ENCODE data around the gene FGF10. TPM values are rescaled to one million over a fixed set of nuclear protein-coding genes. Genes with fewer than 3 reads are reported as not detected.

Gene FGF10
- 10 to 100 TPM in 2 of 4 donors, 1 to 10 TPM in 1, under 1 TPM in 1; 0.77 to 11.5 (median 8.4) TPM for total RNA-seq

GRCh38 chr5:44389090-44389822 lies at the start of gene FGF10:
TSS of gene FGF10 (minus strand) at chr5:44389420. CDS start at chr5:44388682, 738 bp downstream.
- peaks cover 0 to 8% of the 10 kb centered on the region in 2 donors for H3K27me3 ChIP-seq
- no peaks in the 10 kb centered on the region for H3K36me3 ChIP-seq
- H3K4me3 ChIP-seq = peak within 1 kb of the TSS; percentile 43 to 49
- peak in 1 of 2 donors; percentile 16 for TF ChIP-seq POLR2A (IDR thresholded peaks at IDR 0.05)
- TF ChIP-seq CTCF (IDR thresholded peaks at IDR 0.05) = no peak
- peak within 1 kb of the TSS; percentile 61 to 70 for H3K27ac ChIP-seq
- H3K9me3 ChIP-seq = no peaks in the 10 kb centered on the region
- peak; percentile 25 to 41 for DNase-seq
- intact Hi-C loops (cut with DNase I; ENCODE audit: low total_unique reads) = no loop called here
- H3K4me1 ChIP-seq = peaks cover 0 to 4% of the 10 kb centered on the region in 2 donors

GRCh38 chr5:44426944-44427343 lies 37.7 kb upstream of the FGF10 start:
- no peaks in the 10 kb centered on the region for H3K4me1 ChIP-seq
- no peaks in the 10 kb centered on the region for H3K36me3 ChIP-seq
- TF ChIP-seq CTCF (IDR thresholded peaks at IDR 0.05) = no peak
- TF ChIP-seq POLR2A (IDR thresholded peaks at IDR 0.05) = no peak
- H3K27ac ChIP-seq = no peak overlapping the region
- intact Hi-C loops (cut with DNase I; ENCODE audit: low total_unique reads) = no loop called here
- H3K9me3 ChIP-seq = no peaks in the 10 kb centered on the region
- H3K27me3 ChIP-seq = no peaks in the 10 kb centered on the region
- DNase-seq = no peak
- H3K4me3 ChIP-seq = no peak overlapping the region

- no peak overlapping the region for H3K4me3 ChIP-seq
- no peaks in the 10 kb centered on the region for H3K27me3 ChIP-seq
- H3K27ac ChIP-seq = no peak overlapping the region
- no peak for TF ChIP-seq POLR2A (IDR thresholded peaks at IDR 0.05)
- no peak for TF ChIP-seq CTCF (IDR thresholded peaks at IDR 0.05)
- no peaks in the 10 kb centered on the region for H3K36me3 ChIP-seq
- H3K9me3 ChIP-seq = no peaks in the 10 kb centered on the region
- no peak for DNase-seq
- no peaks in the 10 kb centered on the region for H3K4me1 ChIP-seq
- intact Hi-C loops (cut with DNase I; ENCODE audit: low total_unique reads) = no loop called here
Observed at GRCh38 chr5:44412286-44412685, 23.1 kb upstream of the FGF10 start.

GRCh38 chr5:44402084-44402483 lies 12.9 kb upstream of the FGF10 start:
- intact Hi-C loops (cut with DNase I; ENCODE audit: low total_unique reads) = no loop called here
- H3K4me3 ChIP-seq = no peak overlapping the region
- no peaks in the 10 kb centered on the region for H3K36me3 ChIP-seq
- no peaks in the 10 kb centered on the region for H3K9me3 ChIP-seq
- no peak for DNase-seq
- no peak overlapping the region for H3K27ac ChIP-seq
- no peaks in the 10 kb centered on the region for H3K27me3 ChIP-seq
- TF ChIP-seq CTCF (IDR thresholded peaks at IDR 0.05) (no peak), POLR2A (IDR thresholded peaks at IDR 0.05) (no peak)
- no peaks in the 10 kb centered on the region for H3K4me1 ChIP-seq

GRCh38 chr5:44401611-44402010 lies 12.4 kb upstream of the FGF10 start:
- TF ChIP-seq CTCF (IDR thresholded peaks at IDR 0.05) (no peak), POLR2A (IDR thresholded peaks at IDR 0.05) (no peak)
- H3K27ac ChIP-seq = no peak overlapping the region
- H3K36me3 ChIP-seq = no peaks in the 10 kb centered on the region
- H3K4me3 ChIP-seq = no peak overlapping the region
- H3K4me1 ChIP-seq = no peaks in the 10 kb centered on the region
- no peak for DNase-seq
- intact Hi-C loops (cut with DNase I; ENCODE audit: low total_unique reads) = no loop called here
- H3K27me3 ChIP-seq = no peaks in the 10 kb centered on the region
- no peaks in the 10 kb centered on the region for H3K9me3 ChIP-seq

All from uterus (tissue), 4 donors.